Measurements from ENCODE around the gene SLC30A2.

The SLC30A2 gene

DNA sequence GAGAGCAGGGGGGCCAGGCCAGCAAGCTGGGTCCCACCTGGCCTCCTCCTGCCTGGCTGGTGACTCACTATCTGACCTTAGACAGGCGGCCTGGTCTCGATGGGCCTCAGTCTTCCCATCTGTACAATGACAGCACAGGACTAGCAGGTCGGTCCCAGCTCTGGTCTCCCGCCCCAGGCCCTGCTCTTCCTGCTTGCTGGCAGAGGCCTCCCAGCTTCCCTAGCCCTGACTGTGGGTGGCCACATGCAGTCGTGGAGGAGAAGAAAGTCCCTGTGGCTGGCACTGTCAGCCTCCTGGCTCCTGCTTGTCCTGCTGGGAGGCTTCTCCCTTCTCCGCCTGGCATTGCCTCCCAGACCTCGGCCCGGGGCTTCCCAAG is 23.5 kb downstream of the SLC30A2 start:
- no peaks in the 10 kb centered on the region for H3K36me3 ChIP-seq (ENCODE audit: control insufficient read depth, insufficient read depth, low read length)
- H3K27me3 ChIP-seq (ENCODE audit: control insufficient read depth, insufficient read depth, low read length), result no peaks in the 10 kb centered on the region
- no peak overlapping the region for H3K27ac ChIP-seq
- H3K4me3 ChIP-seq (ENCODE audit: low read depth, low read length), result no peak overlapping the region
- H3K4me1 ChIP-seq, result no peaks in the 10 kb centered on the region
- no peak overlapping the region for H3K4me2 ChIP-seq (ENCODE audit: low read length)
- TF ChIP-seq CTCF (IDR thresholded peaks at IDR 0.05), result no peak
- no peaks in the 10 kb centered on the region for H3K9me3 ChIP-seq (ENCODE audit: control insufficient read depth, low read length)
- H2AFZ ChIP-seq, result no peak overlapping the region
- no peaks in the 10 kb centered on the region for H3K79me2 ChIP-seq
- no peak overlapping the region for H3K9ac ChIP-seq

DNA sequence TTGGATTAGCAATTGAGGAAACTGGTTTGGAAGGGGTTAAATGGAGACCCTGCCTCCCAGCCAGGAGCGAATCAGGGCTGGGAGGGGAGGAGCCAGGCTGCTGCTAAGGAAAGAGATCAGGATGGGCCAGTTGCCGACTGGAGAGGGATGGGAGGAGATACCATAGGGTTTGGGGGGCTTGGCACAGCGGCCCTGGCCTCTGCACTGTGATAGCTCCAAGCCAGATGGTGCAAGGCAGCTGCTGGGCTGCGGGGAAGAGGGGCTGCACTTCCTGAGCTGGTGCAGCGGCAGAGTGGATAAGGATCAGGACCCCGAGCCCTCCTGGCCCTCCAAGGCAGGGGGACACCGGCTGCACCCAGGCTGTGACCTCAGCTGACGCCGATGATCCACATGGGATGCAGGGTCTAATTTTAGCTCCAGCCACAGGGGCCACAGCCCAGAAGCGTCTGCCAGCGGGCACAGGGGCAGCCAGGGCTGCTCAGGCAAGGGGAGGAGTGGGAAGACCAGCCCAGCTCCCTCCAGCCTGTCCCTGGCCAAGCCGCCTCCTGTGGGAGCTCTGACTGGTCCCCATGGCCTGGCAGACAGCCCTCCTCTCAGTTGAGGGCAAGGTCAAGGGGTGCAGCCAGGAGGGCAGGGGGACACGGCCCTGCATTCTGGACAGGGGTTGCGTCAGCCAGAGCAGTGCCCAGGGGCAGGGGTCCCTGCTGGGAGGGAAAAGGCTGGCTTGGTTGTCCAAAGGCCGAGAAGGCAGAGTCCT is 24.1 kb downstream of the SLC30A2 start, which contains the start of gene EXTL1:
EXTL1 (plus strand) TSS at position 129 of the 757 bp plus-strand sequence. CDS start 872 bp downstream, outside the sequence.
- Histone ChIP-seq H3K27me3 (ENCODE audit: control insufficient read depth, insufficient read depth, low read length) (no peaks in the 10 kb centered on the region), H3K9ac (no peak within 1 kb of the TSS), H3K4me3 (ENCODE audit: low read depth, low read length) (no peak within 1 kb of the TSS), H2AFZ (peak within 1 kb of the TSS; percentile 34), H3K4me1 (no peaks in the 10 kb centered on the region), H3K4me2 (ENCODE audit: low read length) (no peak within 1 kb of the TSS), H3K27ac (no peak within 1 kb of the TSS), H3K9me3 (ENCODE audit: control insufficient read depth, low read length) (no peaks in the 10 kb centered on the region), H3K79me2 (no peaks in the 10 kb centered on the region), H3K36me3 (ENCODE audit: control insufficient read depth, insufficient read depth, low read length) (no peaks in the 10 kb centered on the region)
- TF ChIP-seq CTCF (IDR thresholded peaks at IDR 0.05), result no peak

DNA sequence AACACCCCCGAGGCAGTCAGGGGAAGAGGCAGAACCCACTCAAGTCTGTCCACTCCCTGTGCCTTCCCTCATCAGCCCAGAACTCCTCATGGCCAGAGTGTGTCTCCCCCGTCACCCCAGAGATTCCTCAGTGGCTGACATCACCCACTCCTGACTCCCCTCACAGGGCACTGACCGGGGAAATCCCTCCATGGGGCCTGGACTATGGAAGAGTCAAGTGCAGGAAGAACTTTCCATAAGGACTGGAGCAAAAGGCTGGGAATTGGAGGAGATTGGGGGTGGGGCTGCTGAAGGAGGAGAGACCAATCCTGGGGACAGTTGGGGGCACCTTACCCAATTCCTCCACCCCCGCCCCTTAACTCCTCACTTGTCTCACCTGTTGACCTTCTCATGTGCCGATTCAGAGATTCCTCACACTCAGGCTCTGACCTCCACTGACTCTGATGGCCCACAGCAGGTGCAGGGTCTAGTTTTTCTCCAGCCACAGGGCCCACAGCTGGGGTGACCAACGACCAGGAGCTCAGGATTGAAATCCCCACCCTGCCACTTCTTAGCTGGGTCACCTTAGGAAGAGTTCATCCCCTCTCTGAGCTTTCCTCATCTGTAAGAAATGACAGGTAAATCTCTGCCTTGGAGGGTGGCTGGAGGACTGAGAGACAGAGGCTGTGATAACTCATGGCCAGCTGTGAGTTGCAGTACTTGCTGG is 24.8 kb downstream of the SLC30A2 start:
- H3K27me3 ChIP-seq (ENCODE audit: control insufficient read depth, insufficient read depth, low read length), result no peaks in the 10 kb centered on the region
- no peak overlapping the region for H3K9ac ChIP-seq
- no peak for TF ChIP-seq CTCF (IDR thresholded peaks at IDR 0.05)
- no peaks in the 10 kb centered on the region for H3K4me1 ChIP-seq
- H3K4me3 ChIP-seq (ENCODE audit: low read depth, low read length), result no peak overlapping the region
- no peaks in the 10 kb centered on the region for H3K9me3 ChIP-seq (ENCODE audit: control insufficient read depth, low read length)
- no peak overlapping the region for H3K4me2 ChIP-seq (ENCODE audit: low read length)
- no peak overlapping the region for H3K27ac ChIP-seq
- no peaks in the 10 kb centered on the region for H3K79me2 ChIP-seq
- H3K36me3 ChIP-seq (ENCODE audit: control insufficient read depth, insufficient read depth, low read length), result no peaks in the 10 kb centered on the region
- no peak overlapping the region for H2AFZ ChIP-seq

- no peak overlapping the region for H3K27ac ChIP-seq
- H3K9ac ChIP-seq, result no peak overlapping the region
- no peaks in the 10 kb centered on the region for H3K9me3 ChIP-seq (ENCODE audit: control insufficient read depth, low read length)
- TF ChIP-seq CTCF (IDR thresholded peaks at IDR 0.05), result no peak
- H3K4me2 ChIP-seq (ENCODE audit: low read length), result no peak overlapping the region
- H3K4me1 ChIP-seq, result no peaks in the 10 kb centered on the region
- no peaks in the 10 kb centered on the region for H3K36me3 ChIP-seq (ENCODE audit: control insufficient read depth, insufficient read depth, low read length)
- H3K27me3 ChIP-seq (ENCODE audit: control insufficient read depth, insufficient read depth, low read length), result no peaks in the 10 kb centered on the region
- no peaks in the 10 kb centered on the region for H3K79me2 ChIP-seq
- no peak overlapping the region for H3K4me3 ChIP-seq (ENCODE audit: low read depth, low read length)
- H2AFZ ChIP-seq, result no peak overlapping the region
Observed at GRCh38 chr1:26020330-26020768, 25.6 kb downstream of the SLC30A2 start.

Data from parathyroid adenoma (tissue), 2 donors.